AG04450 (cell line): ENCODE results near the gene SNRNP70. TPM values are rescaled to one million over a fixed set of nuclear protein-coding genes. Genes with fewer than 3 reads are reported as not detected.

Experiments
- CTCF ChIA-PET: fragments of 300-600, 350-600 bp; formaldehyde crosslinking; extraction: SDS; loops from one replicate; lab custom pipeline; 2022; ENCODE audit warnings: antibody characterized with exemption, inconsistent platforms; lab: Charles Lee
- POLR2A ChIA-PET: fragments of 350-600 bp; formaldehyde crosslinking; extraction: SDS; loops from one replicate; lab custom pipeline; 2021; ENCODE audit warnings: antibody characterized with exemption, inconsistent platforms; lab: Yijun Ruan, JAX
- DNase-seq: peaks from one replicate; pipeline ENCODE4 v3.0.0-alpha.2; 2011; ENCODE audit warnings: low read depth, low spot score
- H3K27ac ChIP-seq: one replicate; pipeline ENCODE4 v1.5.1; 2012; ENCODE audit warnings: low read depth, low read length, control low read depth
- H3K27me3 ChIP-seq: one replicate; pipeline ENCODE4 v1.6.0; 2012; ENCODE audit warnings: low read length; ENCODE audit not compliant: control insufficient read depth, insufficient read depth
- H3K4me3 ChIP-seq: 2 replicates; pipeline ENCODE4 v1.5.1; 2011; ENCODE audit warnings: mild to moderate bottlenecking, low read depth, low read length, control low read depth
- H3K9me3 ChIP-seq: 2 replicates; pipeline ENCODE4 v1.5.1; 2012; ENCODE audit warnings: low read length; ENCODE audit not compliant: control insufficient read depth, insufficient read depth
- CTCF ChIP-seq: IDR thresholded peaks from 2 replicates; pipeline ENCODE4 v1.5.1; 2011; ENCODE audit warnings: low read depth, low read length, control low read depth, inconsistent platforms
- polyA plus RNA-seq: library from polyadenylated mRNA; depleted of rRNA; stranded (reverse); fragments of >200 nt; gene quantifications from 2 replicates; pipeline ENCODE4 v1.2.3, GENCODE V29; 2011

The SNRNP70 gene
- polyA plus RNA-seq, 1 experiment: 117 TPM

GRCh38 chr19:49113762-49114629, 28.7 kb downstream of the SNRNP70 start, which contains the start of gene LIN7B:
TSS of gene LIN7B (plus strand) at chr19:49114370. CDS start at chr19:49114405, 35 bp downstream.
- no peak for DNase-seq
- peak; percentile 36; the same call in 1 of the 2 replicates for TF ChIP-seq CTCF
- no peaks in the 10 kb centered on the region for H3K9me3 ChIP-seq
- ChIA-PET POLR2A (interaction anchor here (0.8 to 1.4 kb wide), 6 partner anchors 11 to 121 kb away, joined by 3 to 7 read pairs (median 4); partner anchors contain the start of genes GYS1 and RUVBL2), CTCF (interaction anchor here (0.6 to 2.7 kb wide), 9 partner anchors 8 to 112 kb away, joined by 3 to 24 read pairs (median 6); no protein-coding TSS in a partner anchor)
- peak within 1 kb of the TSS; percentile 75 for H3K4me3 ChIP-seq
- H3K27ac ChIP-seq: peak within 1 kb of the TSS; percentile 21
- H3K27me3 ChIP-seq: no peaks in the 10 kb centered on the region

GRCh38 chr19:49114630-49115363, 29.5 kb downstream of the SNRNP70 start:
- Histone ChIP-seq H3K27me3 (no peaks in the 10 kb centered on the region), H3K9me3 (no peaks in the 10 kb centered on the region), H3K27ac (peak overlapping the region; percentile 21), H3K4me3 (peak overlapping the region; percentile 75)
- ChIA-PET POLR2A (interaction anchor here (0.8 to 1.4 kb wide), 6 partner anchors 12 to 36 kb away, joined by 3 to 7 read pairs (median 4); no protein-coding TSS in a partner anchor), CTCF (interaction anchor here (0.6 to 2.7 kb wide), 7 partner anchors 9 to 111 kb away, joined by 4 to 24 read pairs (median 8); no protein-coding TSS in a partner anchor)
- no peak for TF ChIP-seq CTCF
- DNase-seq: no peak

GRCh38 chr19:49116544-49116943, 31.3 kb downstream of the SNRNP70 start:
- Histone ChIP-seq H3K27me3 (no peaks in the 10 kb centered on the region), H3K9me3 (no peaks in the 10 kb centered on the region), H3K27ac (no peak overlapping the region), H3K4me3 (no peak overlapping the region)
- ChIA-PET POLR2A (interaction anchor here (0.6 kb wide), 1 partner anchor 247 kb away, joined by 4 read pairs; no protein-coding TSS in a partner anchor), CTCF (interaction anchor here (1.1 to 2.1 kb wide), 2 partner anchors 10 to 82 kb away, joined by 3 to 10 read pairs; no protein-coding TSS in a partner anchor)
- no peak for DNase-seq
- TF ChIP-seq CTCF: no peak

- ChIA-PET CTCF (interaction anchor here (0.9 to 2.1 kb wide), 2 partner anchors 20 to 81 kb away, joined by 3 to 10 read pairs; no protein-coding TSS in a partner anchor), POLR2A (no interaction called here)
- no peak for DNase-seq
- peak overlapping the region; percentile 77 for H3K27ac ChIP-seq
- peak overlapping the region; percentile 73 for H3K4me3 ChIP-seq
- no peak for TF ChIP-seq CTCF
- no peaks in the 10 kb centered on the region for H3K27me3 ChIP-seq
- H3K9me3 ChIP-seq: no peaks in the 10 kb centered on the region
Observed at GRCh38 chr19:49117677-49118564, 32.7 kb downstream of the SNRNP70 start.
